Astrocyte of the cerebellum (primary cell): ENCODE data around the gene RPL36.
"Not testable (repeated sequence)": the region's sequence is repeated elsewhere in the genome, so short reads cannot be mapped to it uniquely, and the experiment has no call there.

Experiments
- DNase-seq: peaks from one replicate; pipeline ENCODE4 v3.0.0-alpha.2; 2011; ENCODE audit warnings: low read depth
- H3K4me3 ChIP-seq: 2 replicates; pipeline ENCODE4 v1.5.1; 2011; ENCODE audit warnings: mild to moderate bottlenecking, low read depth, low read length, moderate library complexity
- in situ Hi-C: cut with HindIII; loops from 2 replicates; pipeline ENCODE4 v1.10.0; 2017; ENCODE audit warnings: low sequenced_read_pairs
- TF ChIP-seq, protein P1 (sequence below): IDR thresholded peaks from 2 replicates; pipeline ENCODE4 v1.5.1; 2012; ENCODE audit warnings: low read length, low read depth, moderate library complexity, mild to moderate bottlenecking; ENCODE audit errors: missing control alignments

The RPL36 gene

GRCh38 chr19:5719961-5720790, 30.1 kb downstream of the RPL36 start, which contains the start of the genes CATSPERD and LONP1:
CATSPERD (plus strand) TSS chr19:5720637; CDS start chr19:5720738, 101 bp downstream.
LONP1 (minus strand) TSS chr19:5720146; CDS start chr19:5720132, 14 bp downstream.
- peak; percentile 96 for DNase-seq
- H3K4me3 ChIP-seq = peak within 1 kb of the TSS; percentile 80
- TF ChIP-seq, protein P1, sequence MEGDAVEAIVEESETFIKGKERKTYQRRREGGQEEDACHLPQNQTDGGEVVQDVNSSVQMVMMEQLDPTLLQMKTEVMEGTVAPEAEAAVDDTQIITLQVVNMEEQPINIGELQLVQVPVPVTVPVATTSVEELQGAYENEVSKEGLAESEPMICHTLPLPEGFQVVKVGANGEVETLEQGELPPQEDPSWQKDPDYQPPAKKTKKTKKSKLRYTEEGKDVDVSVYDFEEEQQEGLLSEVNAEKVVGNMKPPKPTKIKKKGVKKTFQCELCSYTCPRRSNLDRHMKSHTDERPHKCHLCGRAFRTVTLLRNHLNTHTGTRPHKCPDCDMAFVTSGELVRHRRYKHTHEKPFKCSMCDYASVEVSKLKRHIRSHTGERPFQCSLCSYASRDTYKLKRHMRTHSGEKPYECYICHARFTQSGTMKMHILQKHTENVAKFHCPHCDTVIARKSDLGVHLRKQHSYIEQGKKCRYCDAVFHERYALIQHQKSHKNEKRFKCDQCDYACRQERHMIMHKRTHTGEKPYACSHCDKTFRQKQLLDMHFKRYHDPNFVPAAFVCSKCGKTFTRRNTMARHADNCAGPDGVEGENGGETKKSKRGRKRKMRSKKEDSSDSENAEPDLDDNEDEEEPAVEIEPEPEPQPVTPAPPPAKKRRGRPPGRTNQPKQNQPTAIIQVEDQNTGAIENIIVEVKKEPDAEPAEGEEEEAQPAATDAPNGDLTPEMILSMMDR = peak; percentile 90
- in situ Hi-C loops = no loop called here

- in situ Hi-C loops = no loop called here
- DNase-seq = no peak
- no peak overlapping the region for H3K4me3 ChIP-seq
- TF ChIP-seq, protein P1 = no peak
These were observed 37.5 kb downstream of the RPL36 start for GRCh38 chr19:5727453-5728050.

- DNase-seq, H3K4me3 ChIP-seq, in situ Hi-C loops: not testable (repeated sequence)
These were observed 43.1 kb downstream of the RPL36 start for GRCh38 chr19:5733172-5733571.

DNA sequence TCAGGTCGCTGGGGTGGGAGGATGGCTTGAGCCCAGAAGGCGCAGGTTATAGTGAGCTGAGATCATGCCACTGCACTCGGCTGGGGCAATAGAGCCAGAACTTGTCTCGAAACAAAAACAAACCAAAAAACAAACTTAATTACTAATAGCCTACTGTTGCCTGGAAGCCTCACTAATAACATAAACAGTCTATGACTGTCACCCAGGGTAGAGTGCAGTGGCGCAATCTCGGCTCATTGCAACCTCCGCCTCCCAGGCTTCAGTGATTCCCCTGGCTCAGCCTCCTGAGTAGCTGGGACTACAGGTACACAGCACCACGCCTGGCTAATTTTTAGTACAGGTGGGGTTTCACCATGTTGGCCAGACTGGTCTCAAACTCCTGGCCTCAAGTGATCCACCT, 48.3 kb downstream of the RPL36 start:
- H3K4me3 ChIP-seq = no peak overlapping the region
- in situ Hi-C loops = no loop called here
- TF ChIP-seq, protein P1 = no peak

More for the DNA sequence above, 48.3 kb downstream of the RPL36 start:
- DNase-seq = no peak
